Endothelial cell of umbilical vein (primary cell): ENCODE results near the gene SSH3. TPM values are rescaled to one million over a fixed set of nuclear protein-coding genes. Genes with fewer than 3 reads are reported as not detected.

ENCODE experiments used
- BruUV-seq: library from RNA; stranded (reverse); fragments of 400-500 nt; replicated peaks from 2 replicates; lab custom pipeline; 2021; lab: Mats Ljungman, UMichigan
- CTCF ChIA-PET: fragments of 300-600, 350-600 bp; sonication (Branson Sonifier 250); formaldehyde crosslinking; loops from one replicate; lab custom pipeline; 2021; ENCODE audit warnings: antibody characterized with exemption, inconsistent platforms; lab: Charles Lee
- POLR2A ChIA-PET: fragments of 300-600, 350-600 bp; sonication (Branson Sonifier 250); formaldehyde crosslinking; loops from one replicate; lab custom pipeline; 2021; ENCODE audit warnings: antibody characterized with exemption, inconsistent platforms; lab: Charles Lee
- DNase-seq: peaks from one replicate; pipeline ENCODE4 v3.0.0-alpha.2; 2011; ENCODE audit warnings: low read depth, low spot score
- FAIRE-seq: peaks from 2 replicates; lab custom pipeline; 2011; peaks lifted over from hg19 to GRCh38; lab: Jason Lieb, UNC
- H2AFZ ChIP-seq: 2 replicates; pipeline ENCODE4 v1.6.0; 2012; ENCODE audit warnings: low read depth, low read length, control low read depth, inconsistent platforms
- H3K27ac ChIP-seq: 2 replicates; pipeline ENCODE4 v1.5.1; 2011; ENCODE audit warnings: low read depth, mild to moderate bottlenecking, control low read depth, low read length, moderate library complexity; ENCODE audit not compliant: insufficient read depth
- H3K27me3 ChIP-seq, 2 experiments: 2 replicates each; pipeline versions ENCODE4 v1.6.0 to v1.6.1; 2011; ENCODE audit warnings: low read length in 2 of 2, mixed read lengths in 1 of 2; ENCODE audit not compliant: control insufficient read depth in 2 of 2, insufficient read depth in 2 of 2
- H3K36me3 ChIP-seq, 2 experiments: 2 replicates in 1 of 2; 3 replicates in 1 of 2; pipeline ENCODE4 v1.5.1; 2011; ENCODE audit warnings: low read length in 2 of 2, mild to moderate bottlenecking in 1 of 2, moderate library complexity in 1 of 2; ENCODE audit not compliant: control insufficient read depth in 2 of 2, insufficient read depth in 2 of 2; ENCODE audit errors: extremely low read depth in 1 of 2
- H3K4me1 ChIP-seq: 3 replicates; pipeline ENCODE4 v1.5.1; 2011; ENCODE audit warnings: mild to moderate bottlenecking, low read length; ENCODE audit not compliant: control insufficient read depth, insufficient read depth; ENCODE audit errors: extremely low read depth
- H3K4me2 ChIP-seq: 2 replicates; pipeline ENCODE4 v1.6.1; 2011; ENCODE audit warnings: low read length, control low read depth, mixed read lengths; ENCODE audit not compliant: insufficient read depth
- H3K4me3 ChIP-seq, 3 experiments: fragments of 200-600 bp in 1 of 3; sonication (generic), shearing (Covaris generic) in 1 of 3; replicated peaks in 1 of 3; 2 replicates each; pipeline ENCODE4 v1.5.1; 2011 to 2016; ENCODE audit warnings: control low read depth in 3 of 3, low read length in 3 of 3, mild to moderate bottlenecking in 2 of 3, inconsistent platforms in 1 of 3, low read depth in 1 of 3, moderate library complexity in 1 of 3; ENCODE audit not compliant: insufficient read depth in 1 of 3
- H3K79me2 ChIP-seq: 2 replicates; pipeline ENCODE4 v1.6.0; 2012; ENCODE audit warnings: low read length, inconsistent platforms; ENCODE audit not compliant: control insufficient read depth, insufficient read depth
- H3K9ac ChIP-seq: replicated peaks from 2 replicates; pipeline ENCODE3; 2011; ENCODE audit warnings: low read length, control low read depth; ENCODE audit not compliant: insufficient read depth; ENCODE audit errors: extremely low read depth
- H3K9me1 ChIP-seq: replicated peaks from 3 replicates; pipeline ENCODE4 v1.6.0; 2011; ENCODE audit warnings: mild to moderate bottlenecking, low read length; ENCODE audit not compliant: control insufficient read depth, insufficient read depth; ENCODE audit errors: extremely low read depth
- H3K9me3 ChIP-seq: replicated peaks from 2 replicates; pipeline ENCODE4 v1.5.1; 2012; ENCODE audit warnings: low read length, inconsistent platforms; ENCODE audit not compliant: control insufficient read depth, insufficient read depth
- H4K20me1 ChIP-seq: replicated peaks from 2 replicates; pipeline ENCODE3; 2011; ENCODE audit warnings: mild to moderate bottlenecking, low read length; ENCODE audit not compliant: control insufficient read depth, insufficient read depth; ENCODE audit errors: extremely low read depth
- EZH2 ChIP-seq: IDR thresholded peaks from 2 replicates; pipeline ENCODE4 v1.6.1; 2012; ENCODE audit warnings: borderline replicate concordance, low read depth, mild to moderate bottlenecking, moderate library complexity, low read length, inconsistent platforms; ENCODE audit not compliant: severe bottlenecking
- FOS ChIP-seq: IDR thresholded peaks from 2 replicates; pipeline ENCODE4 v1.6.1; 2011; ENCODE audit warnings: mild to moderate bottlenecking, low read length, moderate library complexity, borderline replicate concordance; ENCODE audit not compliant: insufficient read depth
- GATA2 ChIP-seq: IDR thresholded peaks from 2 replicates; pipeline ENCODE4 v1.7.0; 2011; ENCODE audit warnings: low read depth, mild to moderate bottlenecking, moderate library complexity, mixed read lengths, low read length; ENCODE audit not compliant: insufficient read length, insufficient read depth
- JUN ChIP-seq: IDR thresholded peaks from 2 replicates; pipeline ENCODE4 v1.6.1; 2011; ENCODE audit warnings: borderline replicate concordance, low read depth; ENCODE audit not compliant: insufficient read length, insufficient read depth
- MYC ChIP-seq: IDR thresholded peaks from one replicate; pipeline ENCODE4 v1.6.1; 2011; ENCODE audit warnings: mild to moderate bottlenecking, low read depth, low read length
- POLR2A ChIP-seq: IDR thresholded peaks from 2 replicates; pipeline ENCODE4 v1.6.1; 2012; ENCODE audit warnings: low read depth, mild to moderate bottlenecking, control low read depth, low read length
- POLR2AphosphoS5 ChIP-seq: IDR thresholded peaks from 2 replicates; pipeline ENCODE4 v1.6.1; 2012; ENCODE audit warnings: low read depth, mild to moderate bottlenecking, control low read depth, low read length, moderate library complexity; ENCODE audit not compliant: insufficient read depth
- dilution Hi-C: fragments of 300-500 bp; cut with MboI; formaldehyde crosslinking; loops from one replicate; pipeline ENCODE4 v1.15.0; 2019; ENCODE audit warnings: low sequenced_read_pairs; ENCODE audit not compliant: extremely low pct_ligation_motif_present
- intact Hi-C: fragments of 100-400 bp; cut with micrococcal nuclease; formaldehyde crosslinking; loops from one replicate; pipeline ENCODE4 v1.10.0; 2022
- polyA plus RNA-seq, 4 experiments: library from polyadenylated mRNA; depleted of rRNA in 3 of 4; stranded (reverse) in 3 of 4; unstranded in 1 of 4; fragments of >200 nt; gene quantifications; 2 replicates each; pipeline versions ENCODE4 v1.2.1 to v1.2.3, GENCODE V29; 2011 to 2012; ENCODE audit warnings: missing spikeins in 1 of 4
- total RNA-seq: library from RNA; stranded (reverse); gene quantifications from 2 replicates; pipeline ENCODE4 v1.2.3, GENCODE V29; 2021
- TF ChIP-seq, protein P1 (sequence below), 2 donors: IDR thresholded peaks; 1 replicate in 1 of 2; 2 replicates in 1 of 2; pipeline ENCODE4 v1.5.1; 2011; ENCODE audit warnings: low read length in 2 of 2, mild to moderate bottlenecking in 2 of 2, moderate library complexity in 2 of 2, control low read depth in 1 of 2, inconsistent platforms in 1 of 2, low read depth in 1 of 2; ENCODE audit not compliant: insufficient read depth in 1 of 2; ENCODE audit errors: extremely low read depth in 1 of 2
- TF ChIP-seq, protein P2 (sequence below): IDR thresholded peaks from 2 replicates; pipeline ENCODE4 v1.6.1; 2011; ENCODE audit not compliant: insufficient read depth, insufficient read length

The SSH3 gene
- total and polyA plus RNA-seq, 2 donors (not counting 3 experiments of a cell fraction or from before 2014, with no cell fraction given) = 14.3 to 16.5 TPM

DNA sequence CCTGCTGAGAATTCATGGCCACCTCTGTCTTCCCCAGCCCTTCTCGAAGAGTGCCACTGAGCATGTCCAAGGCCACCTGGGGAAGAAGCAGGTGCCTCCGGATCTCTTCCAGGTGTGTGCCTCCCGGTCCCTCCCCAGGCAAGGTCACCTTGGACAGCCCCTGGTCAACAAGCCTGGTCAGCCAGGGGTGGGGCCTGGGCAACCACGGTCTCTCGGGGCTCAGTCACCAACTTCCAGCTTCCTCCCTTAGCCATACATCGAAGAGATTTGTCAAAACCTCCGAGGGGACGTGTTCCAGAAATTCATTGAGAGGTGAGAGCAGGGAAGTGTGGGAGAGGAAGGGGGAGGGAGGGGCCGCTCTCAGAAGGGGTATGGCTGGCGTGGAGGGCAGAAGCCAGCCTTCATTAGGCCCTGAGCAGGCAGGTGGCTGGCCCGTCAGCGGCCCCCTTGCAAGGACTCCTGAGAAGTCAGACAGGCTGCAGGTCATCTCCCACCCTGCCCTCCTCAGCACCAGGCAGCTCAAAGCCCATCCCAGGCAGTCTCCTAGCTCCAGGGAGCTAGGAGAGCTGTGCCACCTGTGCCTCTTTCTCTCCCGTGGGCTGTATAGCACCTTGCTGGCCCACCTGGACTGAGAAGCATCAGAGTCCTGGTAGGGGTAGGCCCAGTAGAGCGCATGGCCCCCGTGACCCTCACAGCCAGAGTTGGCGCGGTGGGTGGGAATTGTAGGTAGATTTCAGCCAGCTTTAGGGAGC lies 23.6 kb upstream of the SSH3 start:
- Histone ChIP-seq H3K4me2 (no peak overlapping the region), H3K9me1 (no peaks in the 10 kb centered on the region), H3K4me1 (peaks cover 17% of the 10 kb centered on the region), H3K9me3 (no peaks in the 10 kb centered on the region), H3K79me2 (peaks cover 24% of the 10 kb centered on the region), H3K27me3 (no peaks in the 10 kb centered on the region), H3K4me3 (no peak overlapping the region), H3K9ac (no peak overlapping the region), H4K20me1 (no peaks in the 10 kb centered on the region), H2AFZ (no peak overlapping the region), H3K36me3 (peaks cover 8 to 56% of the 10 kb centered on the region in 2 experiments), H3K27ac (no peak overlapping the region)
- dilution Hi-C loops = no loop called here
- FAIRE-seq (no peak), DNase-seq (no peak)
- POLR2A ChIA-PET = no interaction called here
- CTCF ChIA-PET = interaction anchor here (0.6 to 1.1 kb wide), 3 partner anchors 9 to 37 kb away, joined by 3 read pairs; partner anchors contain the start of gene ANKRD13D
- intact Hi-C loops = no loop called here
- TF ChIP-seq, protein P1, sequence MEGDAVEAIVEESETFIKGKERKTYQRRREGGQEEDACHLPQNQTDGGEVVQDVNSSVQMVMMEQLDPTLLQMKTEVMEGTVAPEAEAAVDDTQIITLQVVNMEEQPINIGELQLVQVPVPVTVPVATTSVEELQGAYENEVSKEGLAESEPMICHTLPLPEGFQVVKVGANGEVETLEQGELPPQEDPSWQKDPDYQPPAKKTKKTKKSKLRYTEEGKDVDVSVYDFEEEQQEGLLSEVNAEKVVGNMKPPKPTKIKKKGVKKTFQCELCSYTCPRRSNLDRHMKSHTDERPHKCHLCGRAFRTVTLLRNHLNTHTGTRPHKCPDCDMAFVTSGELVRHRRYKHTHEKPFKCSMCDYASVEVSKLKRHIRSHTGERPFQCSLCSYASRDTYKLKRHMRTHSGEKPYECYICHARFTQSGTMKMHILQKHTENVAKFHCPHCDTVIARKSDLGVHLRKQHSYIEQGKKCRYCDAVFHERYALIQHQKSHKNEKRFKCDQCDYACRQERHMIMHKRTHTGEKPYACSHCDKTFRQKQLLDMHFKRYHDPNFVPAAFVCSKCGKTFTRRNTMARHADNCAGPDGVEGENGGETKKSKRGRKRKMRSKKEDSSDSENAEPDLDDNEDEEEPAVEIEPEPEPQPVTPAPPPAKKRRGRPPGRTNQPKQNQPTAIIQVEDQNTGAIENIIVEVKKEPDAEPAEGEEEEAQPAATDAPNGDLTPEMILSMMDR (IDR thresholded peaks at IDR 0.05; ENCODE audit: extremely low read depth in 1 of 2, insufficient read depth in 1 of 2, low read depth in 1 of 2, low read length in 2 of 2) = no peak
- no peak for TF ChIP-seq POLR2AphosphoS5
- no peak for TF ChIP-seq MYC
- no peak for TF ChIP-seq GATA2
- TF ChIP-seq EZH2 = no peak
- TF ChIP-seq, protein P2, sequence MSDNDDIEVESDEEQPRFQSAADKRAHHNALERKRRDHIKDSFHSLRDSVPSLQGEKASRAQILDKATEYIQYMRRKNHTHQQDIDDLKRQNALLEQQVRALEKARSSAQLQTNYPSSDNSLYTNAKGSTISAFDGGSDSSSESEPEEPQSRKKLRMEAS = no peak
- no peak for TF ChIP-seq FOS
- TF ChIP-seq POLR2A = no peak
- no peak for TF ChIP-seq JUN
- BruUV-seq = no TSS peak
